ENCODE results near the gene DDX18.
"Not testable (repeated sequence)": the region's sequence is repeated elsewhere in the genome, so short reads cannot be mapped to it uniquely, and the experiment has no call there.

GRCh38 chr2:117803644-117804325, 10.7 kb upstream of the DDX18 start:
- not testable (repeated sequence) for TF ChIP-seq CTCF, POLR2A (IDR thresholded peaks at IDR 0.05)
